ENCODE data around the gene SCARB1.

Gene SCARB1

DNA sequence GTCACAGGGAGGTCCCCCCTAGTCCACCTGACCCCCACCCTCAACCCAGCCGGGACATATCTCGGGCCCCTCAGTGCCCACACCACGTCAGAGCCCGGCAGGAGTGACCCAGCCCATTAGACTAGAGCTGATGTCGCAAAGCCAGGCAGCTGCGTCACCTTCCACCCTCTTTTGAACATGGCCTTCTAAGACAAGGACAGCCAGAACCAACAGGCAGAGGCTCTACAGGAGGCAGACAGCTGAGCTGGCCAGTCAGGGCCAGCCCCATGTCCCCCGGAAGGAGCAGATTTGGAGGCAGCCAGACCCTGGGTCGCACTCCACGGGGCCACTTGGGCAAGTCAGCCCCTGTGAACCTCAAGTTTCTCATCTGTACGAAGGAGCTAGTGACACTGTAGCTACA is 44.1 kb downstream of the SCARB1 start:
- DNase-seq: no peak

DNA sequence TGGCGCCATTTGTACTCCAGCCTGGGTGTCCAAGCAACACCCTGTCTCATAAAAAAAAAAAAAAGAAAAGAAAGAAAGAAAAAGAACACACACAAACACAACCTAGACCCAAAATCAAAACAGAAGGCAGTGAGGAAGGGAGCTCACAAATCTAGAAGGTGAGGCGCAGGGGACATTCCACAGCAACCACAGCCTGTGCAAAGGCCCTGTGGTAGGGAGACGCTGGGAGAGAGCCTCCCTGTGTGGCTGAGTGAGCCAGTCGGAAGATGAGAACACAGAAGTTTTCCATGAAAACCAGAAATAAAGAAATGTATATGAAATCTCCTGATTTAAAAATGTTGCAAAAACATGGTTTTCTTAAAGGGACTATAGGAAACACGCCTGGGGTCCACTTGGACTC is 44.6 kb downstream of the SCARB1 start:
- DNase-seq: no peak

DNA sequence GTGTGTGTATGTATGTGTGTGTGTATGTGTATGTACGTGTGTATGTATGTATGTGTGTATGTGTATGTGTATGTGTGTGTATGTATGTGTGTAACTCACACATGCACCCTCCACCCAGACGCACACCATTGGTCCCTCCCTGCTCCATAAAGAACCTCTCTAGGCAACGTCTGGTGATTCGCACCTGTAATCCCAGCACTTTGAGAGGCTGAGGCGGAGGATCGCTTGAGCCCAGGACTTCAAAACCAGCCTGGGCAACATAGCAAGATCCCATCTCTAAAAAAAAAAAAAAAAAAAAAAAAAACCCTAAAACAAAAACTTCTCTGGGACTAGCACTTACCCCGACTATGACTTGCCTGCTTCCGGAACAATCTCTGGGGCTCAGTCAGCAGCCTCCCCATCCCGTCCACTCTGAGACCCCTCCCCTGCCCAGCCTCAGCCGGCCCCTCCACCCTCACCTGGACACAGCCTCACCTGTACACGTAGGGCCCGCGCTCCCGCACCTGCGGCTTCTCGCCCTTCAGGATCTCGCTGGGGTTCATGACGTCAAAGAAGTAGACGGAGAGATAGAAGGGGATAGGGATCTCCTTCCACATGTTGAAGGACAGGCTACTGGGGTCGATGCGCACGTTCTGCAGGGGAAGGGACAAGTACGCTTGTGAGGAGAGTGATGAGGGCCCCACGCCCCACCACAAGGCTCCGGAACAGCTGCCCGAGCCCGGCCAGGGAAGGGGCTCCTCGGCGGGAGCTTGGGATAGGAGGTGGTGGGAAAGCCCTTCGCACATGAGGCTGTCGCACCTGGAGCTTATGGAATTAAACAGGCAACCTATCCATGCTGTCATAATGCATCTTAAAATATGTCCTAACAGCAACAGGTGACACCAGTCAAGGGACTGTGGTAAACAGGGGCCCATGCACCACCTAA is 46.3 kb downstream of the SCARB1 start:
- DNase-seq: no peak

DNA sequence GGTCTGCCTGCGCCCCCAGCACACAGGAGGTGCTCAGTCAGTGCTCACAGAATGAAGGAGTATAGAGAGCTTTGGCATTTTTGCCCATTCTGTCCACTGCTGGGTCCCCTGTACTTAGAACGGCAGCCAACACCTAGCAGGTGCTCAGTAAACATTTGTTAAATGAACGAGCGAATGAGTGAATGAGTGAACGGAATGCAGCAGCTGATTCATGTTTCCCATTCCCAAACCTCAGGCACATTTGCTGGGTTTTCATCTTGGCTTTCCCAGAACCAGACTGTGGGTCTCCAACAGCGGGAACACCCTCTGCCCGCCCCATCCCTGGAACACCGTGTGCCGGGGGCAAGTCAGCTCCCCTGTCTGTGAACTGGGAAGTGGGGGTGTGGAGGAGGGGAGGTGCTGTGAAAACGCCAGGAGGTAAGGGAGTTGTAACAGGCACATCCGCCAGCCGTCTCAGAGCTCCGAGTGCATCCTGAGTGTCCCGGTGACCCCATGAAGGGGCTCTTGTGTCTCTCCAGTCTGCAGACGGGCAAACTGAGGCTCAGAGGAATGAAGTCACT is 47.3 kb downstream of the SCARB1 start:
- no peak for DNase-seq

DNA sequence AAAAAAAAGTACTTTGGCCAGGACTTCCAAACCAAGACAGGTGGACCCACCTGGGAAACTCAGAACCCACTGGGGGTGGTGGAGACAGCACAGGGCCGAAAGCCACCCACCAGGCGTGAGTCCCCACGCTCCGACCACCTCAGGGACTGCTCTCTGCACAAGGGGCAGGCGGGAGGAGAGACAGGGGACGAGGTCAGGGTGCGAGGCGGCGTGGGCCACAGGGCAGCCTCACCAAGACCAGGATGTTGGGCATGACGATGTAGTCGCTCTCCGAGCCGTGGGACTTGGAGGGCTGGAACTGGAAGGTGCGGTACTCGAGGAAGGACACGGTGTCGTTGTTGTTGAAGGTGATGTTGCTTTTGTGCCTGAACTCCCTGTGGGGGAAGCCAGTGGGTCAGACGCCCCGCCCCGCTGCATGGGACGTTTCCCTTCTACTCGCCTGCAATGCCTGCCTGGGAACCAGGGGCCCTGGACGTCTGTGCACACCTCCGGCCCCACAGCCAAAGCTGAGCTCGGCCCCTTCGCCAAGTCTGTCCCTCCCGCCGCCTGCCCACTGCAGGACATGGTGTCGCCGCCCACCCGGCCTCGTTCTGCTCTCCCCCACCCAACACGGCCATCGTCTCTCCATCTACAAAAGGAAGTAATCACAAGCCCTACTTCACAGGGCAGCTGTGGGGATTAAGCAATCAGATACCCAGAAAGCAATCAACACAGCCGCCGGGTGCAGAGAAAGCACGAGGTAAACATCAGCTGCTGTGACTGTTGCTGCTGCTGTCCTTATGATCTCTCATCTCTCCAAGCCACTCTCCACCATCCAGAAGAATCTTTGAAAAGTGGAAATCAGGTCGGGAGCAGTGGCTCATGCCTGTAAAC is 48.7 kb downstream of the SCARB1 start:
- DNase-seq: no peak

DNA sequence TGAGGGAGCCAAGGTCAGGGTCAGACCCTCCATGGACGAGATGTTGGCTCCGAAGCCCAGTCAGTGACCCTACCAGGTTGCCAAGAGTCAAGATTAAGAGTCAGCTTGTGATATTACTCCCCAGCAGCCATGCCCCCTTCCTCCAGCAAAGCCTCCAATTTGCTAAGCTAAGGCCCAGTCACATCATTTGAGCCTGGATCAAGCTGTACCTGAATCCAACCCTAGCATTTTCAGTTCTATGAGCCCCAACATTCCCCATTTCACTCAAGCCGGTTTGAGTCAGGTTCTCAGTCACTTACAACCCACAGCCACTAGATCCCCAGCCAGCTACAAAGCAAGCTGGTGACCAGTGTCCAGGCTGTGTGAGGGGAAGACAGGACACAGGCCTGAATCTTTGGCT is 49.9 kb downstream of the SCARB1 start:
- no peak for DNase-seq

DNA sequence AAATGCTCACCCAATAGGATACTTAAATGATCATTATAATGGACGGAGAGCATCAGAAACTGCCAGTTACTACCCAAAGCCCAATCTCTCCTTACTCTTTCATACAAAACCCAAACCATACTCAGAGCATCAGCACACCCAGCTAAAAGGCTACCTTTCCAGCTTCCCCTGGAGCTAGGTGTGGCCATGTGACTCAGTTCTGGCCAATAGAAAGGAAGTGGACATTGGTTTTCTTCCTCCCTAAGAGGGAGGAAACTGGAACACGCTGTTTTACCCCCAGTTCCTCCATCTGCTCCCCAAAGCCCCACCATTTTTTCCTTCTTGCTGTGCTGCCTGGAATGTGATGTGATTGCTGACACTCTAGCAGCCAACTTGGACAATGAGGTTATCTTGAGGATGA is 50.7 kb downstream of the SCARB1 start:
- DNase-seq: no peak

DNA sequence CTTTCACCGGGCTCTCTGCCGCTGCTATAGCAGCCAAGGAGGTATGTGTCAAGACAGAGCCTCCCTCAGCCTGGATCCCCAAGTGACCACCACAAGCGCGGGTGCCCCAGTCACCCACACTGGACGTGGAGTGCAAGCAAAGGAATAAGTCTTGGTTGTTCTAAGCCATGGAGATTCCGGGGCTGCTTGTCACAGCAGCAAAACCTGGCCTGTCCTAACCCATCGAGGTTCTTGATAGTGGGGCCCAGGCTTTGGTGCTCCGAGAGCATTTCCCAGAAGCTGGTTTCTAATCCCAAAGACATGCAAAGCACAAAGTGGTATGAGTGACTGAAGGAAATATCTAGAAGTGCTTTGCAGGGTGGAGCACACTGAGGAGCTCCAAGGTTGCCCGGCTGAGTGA is 51.3 kb downstream of the SCARB1 start:
- DNase-seq: no peak

DNA sequence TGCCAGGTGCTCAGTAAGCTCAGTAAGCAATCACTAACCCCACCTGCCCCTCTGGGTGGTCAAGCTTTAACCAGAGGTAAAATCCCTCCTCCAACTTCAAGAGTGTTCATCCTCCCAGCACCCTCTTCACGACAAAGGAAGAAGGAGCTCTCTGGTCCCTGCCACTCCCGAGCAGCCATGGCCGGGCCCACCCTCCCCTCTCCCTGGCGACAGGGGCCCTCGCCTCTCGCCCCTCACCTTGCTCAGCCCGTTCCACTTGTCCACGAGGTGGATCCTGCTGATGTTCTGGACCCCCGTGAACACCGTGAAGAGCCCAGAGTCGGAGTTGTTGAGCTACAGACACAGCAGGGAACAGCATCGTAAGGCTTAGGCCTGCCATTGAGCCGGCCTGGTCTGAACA is 52.0 kb downstream of the SCARB1 start:
- no peak for DNase-seq

DNA sequence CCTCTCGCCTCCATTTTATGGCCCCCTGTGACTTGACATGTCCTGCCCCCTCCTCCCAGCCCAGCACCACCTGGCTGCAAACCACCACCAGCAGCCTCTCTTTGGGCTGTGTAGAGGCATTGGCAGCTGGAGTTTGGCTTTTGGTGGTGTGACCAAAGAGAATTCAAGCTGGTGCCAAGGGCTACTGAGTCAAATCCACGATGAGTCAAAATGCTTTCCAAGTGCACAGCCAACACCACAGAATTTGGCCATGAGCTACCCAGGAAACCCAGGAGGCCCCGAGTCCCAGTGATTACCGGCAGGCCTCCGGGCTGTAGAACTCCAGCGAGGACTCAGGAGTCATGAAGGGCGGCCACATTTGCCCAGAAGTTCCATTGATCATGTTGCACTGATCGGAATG is 53.8 kb downstream of the SCARB1 start:
- no peak for DNase-seq

DNA sequence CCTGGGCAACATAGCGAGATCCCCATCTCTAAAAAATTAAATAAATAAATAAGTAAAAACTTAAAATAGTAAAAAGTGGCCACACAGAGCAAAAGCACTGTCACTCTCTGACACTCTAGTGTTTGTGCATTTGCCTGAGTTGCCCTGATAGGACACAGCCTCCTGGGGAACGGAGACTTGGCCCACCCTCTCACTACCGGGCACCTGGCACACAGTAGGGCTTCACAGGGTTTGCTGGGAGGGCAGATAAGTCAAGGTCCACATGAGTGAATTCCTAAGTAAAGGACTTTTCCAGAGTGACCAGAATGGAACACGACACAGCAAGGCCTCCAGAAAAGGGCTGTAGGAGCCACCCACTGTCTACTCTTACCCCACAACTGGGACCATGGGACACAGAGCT is 54.3 kb downstream of the SCARB1 start:
- no peak for DNase-seq

DNA sequence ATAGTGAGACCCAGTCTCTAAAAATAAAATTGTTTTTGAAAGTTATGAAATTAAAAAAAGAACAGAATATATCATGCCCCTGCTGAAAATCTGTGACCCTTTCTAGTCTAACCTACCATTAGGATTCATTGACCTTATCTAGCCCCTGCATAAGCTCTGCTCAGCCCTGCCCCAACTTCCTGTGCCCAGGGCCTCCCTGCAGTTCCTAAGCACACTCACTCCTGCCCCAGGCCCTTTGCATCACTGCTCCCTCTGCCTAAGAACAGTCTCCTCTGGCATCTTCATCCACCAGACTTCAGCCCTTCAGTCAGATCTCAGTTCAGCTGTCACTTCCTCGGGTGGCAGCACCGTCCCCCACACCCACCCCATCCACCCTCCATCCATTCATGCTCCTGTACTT is 55.4 kb downstream of the SCARB1 start:
- DNase-seq: no peak

DNA sequence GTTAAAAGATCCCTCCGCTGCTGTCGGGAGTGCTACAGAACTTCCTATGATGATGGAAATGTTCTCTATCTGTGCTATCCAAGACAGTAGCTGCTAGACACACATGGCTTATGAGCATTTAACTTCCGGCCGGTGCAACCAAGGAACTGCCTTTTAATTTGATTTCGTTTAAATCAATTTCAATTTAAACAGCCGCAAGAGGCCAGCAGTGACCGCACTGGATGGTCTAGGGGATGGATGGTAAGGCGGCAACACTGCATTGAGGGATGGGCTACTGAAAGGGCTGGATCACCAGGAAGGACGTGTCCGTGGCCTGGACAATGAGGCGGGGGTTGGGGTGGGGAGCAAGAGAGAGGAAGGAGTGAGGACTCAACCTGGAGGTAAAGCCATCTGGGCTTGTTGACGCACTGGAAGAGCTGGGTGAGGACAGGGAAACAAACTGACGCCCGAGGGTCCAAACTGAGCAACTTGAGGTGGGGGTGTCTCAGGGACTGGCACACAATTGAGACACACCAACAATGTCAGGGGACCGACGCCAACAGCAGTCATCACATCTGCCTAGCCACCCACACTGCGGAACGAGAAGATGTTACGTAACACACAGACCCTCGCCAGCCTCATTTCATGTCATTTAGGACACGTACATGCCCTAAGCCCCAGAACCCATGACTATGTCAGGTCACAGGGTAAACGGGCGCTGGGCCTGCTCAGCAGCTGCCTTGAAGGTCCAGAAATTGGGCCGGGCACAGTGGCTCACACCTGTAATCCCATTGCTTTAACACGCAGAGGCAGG is 57.6 kb downstream of the SCARB1 start:
- no peak for DNase-seq

DNA sequence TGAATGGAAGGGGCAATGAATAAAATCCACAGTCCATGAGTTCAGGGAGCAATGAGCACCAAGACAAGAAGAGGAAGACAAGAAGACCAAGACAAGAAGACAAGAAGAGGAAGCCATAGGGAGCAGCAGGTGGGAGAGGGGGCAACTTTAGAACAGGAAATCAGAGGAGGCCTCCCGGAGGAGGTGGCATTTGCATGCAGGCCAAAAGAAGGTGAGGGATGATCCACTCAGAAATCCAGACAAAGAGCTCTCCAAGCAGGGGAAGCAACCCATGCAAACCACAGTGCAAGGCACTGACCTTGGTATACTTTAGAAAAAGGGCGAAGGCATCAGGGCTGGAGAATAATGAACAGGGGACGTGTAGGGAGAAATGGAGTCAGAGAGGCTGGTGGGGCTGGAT is 58.6 kb downstream of the SCARB1 start:
- DNase-seq: no peak

DNA sequence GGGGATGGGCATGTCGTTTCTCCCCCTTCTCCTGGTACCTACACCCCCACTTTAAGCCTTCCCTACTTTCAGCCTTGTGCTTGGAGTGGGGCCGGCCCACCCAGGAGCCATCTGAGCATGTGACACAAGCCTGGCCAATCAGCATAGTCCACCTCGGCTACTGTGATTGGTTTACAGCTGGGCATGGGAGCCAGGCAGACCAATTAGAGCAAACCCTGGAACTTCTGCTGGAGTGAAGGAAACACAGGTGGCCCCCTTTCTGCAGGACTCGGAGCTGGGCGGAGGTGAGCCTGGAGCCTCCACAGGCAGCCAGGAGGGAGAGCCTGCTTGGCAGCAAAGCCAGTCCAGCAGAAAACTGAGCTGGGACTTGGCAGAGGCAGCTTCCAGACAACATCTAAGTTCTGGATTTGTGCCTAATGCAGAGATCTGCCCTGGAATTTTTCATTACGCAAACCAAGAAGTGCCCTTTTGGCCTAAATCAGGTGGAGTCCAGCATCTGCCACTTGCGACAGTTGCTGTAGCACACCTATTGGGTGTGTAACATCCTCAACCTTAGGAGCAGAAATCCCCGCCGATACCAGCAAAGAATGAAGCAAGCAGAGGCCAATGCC is 59.5 kb downstream of the SCARB1 start:
- peak; percentile 19 for DNase-seq

DNA sequence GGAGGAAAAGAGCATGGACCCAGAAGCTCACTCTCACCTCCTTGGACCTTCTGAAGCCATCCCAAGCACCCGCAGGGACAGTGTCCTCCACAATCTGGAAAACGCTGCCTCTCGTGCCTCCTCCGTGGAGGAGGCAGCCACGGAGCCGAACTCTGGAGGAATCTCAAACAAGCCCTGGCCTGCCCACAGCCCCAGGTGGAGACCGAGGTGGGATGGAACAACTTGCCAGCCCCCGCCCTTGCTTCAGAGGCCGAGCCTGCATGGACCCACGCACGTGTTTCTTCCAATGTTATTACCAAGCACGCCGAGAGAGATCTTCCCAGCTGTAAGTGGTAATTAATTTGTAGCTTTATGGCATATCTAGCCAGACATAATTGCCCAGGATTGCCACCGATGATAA is 61.3 kb downstream of the SCARB1 start:
- no peak for DNase-seq

DNA sequence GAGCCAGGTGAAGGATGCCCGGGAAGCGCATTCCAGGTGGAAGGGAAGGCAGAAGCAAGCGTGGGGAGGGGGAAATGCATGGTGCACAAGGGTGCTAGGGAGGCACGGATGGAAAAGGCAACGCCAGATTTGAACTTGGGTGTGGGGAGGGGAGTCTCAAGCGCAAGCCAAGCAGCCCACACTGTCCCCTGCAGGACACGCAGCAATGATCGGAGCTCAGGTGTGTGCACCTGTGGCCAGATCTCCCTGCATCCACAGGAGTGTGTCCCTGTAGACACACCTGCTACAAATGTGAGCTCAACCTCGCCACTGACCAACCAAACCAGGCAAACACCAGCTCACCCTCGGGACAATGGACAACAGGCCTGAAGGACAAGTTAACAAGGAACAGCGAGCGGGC is 63.2 kb downstream of the SCARB1 start:
- DNase-seq: no peak

DNA sequence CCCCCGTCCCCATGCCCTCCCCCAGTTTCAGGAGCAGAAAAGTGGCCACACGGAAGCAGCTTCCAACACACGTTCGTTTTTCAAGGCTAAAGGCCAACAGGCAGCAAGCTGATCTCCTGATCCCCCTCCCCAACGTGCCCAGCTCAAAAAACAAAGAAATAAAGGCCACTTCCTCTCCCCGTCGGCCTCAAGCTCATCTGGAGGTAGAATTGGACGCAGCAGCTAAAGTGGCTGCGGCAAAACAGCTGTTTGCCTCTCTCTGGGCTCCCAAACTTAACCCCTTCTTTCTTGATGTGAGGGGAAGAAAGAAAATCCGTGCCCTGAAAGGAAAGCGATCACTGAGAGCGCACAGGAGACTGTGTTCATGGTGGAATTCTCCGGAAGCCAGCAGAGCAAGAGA is 66.3 kb downstream of the SCARB1 start:
- DNase-seq: no peak

DNA sequence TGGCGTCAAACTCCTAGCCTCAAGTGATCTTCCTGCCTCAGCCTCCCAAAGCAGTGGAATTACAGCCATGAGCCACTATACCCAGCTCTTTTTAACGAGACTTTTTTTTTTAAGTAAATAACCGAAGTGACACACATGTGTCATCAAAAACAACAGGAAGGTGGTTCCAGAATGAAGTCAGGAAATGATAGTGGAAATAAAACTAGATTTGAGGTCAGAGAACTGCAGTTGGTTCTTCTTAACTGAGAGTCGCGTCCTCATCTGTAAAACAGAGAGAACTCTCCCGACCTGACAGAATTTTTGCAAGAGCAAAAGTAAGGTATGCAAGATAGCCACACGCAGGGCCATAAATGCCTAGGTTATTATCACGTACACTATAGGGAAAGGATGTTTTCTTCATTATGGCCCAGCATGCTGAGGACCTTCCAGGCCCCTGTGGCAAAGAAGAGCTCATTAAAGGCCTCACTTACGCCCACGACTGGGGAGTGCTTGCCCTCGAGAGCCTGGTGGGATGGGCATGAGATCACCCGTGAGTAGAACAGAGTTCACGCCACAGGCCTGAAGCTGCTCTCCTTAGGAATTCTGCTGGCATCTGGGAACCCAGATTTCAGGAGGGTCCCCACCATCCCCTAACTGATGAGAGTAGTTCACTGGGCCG is 67.2 kb downstream of the SCARB1 start:
- DNase-seq: no peak

DNA sequence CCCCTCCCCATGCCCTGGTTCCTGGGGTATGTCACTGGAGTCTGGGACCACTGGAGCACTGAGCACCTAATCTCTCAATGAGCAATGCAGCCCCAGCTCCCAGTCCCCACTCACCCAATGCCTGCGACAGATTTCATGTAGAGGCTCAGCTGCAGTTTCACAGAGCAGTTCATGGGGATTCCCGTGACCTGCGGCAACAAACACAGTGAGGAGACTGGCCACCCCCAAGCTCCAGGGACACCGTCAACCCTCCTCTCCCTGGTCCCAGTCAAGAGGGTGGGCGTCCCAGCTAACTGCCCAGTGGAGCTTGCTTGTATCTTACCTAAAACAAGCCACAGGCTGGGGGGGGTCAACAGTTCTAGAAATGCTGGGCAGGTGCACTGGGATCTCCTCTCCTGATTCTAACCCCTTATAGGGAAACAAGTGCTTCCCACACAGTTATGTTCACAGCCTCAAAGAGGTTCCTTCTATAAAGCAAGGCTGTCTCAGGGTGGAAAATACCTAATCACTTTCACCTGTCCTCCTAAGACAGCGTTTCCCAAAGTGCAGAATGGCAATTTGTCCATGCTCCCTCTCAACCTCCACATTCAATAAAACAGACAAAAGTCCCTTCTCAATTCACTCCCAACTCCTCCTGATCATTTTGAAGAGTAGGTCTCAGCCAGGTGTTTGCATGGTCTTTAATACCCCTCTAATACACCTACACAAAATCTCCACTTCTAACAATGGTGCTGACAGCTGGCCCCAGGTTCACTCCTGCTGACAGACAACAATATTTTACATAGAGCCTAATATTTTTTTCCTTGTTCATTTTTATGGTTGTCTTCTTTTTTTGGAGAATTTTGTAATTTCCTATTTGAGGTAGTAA is 68.3 kb downstream of the SCARB1 start:
- DNase-seq: no peak

DNA sequence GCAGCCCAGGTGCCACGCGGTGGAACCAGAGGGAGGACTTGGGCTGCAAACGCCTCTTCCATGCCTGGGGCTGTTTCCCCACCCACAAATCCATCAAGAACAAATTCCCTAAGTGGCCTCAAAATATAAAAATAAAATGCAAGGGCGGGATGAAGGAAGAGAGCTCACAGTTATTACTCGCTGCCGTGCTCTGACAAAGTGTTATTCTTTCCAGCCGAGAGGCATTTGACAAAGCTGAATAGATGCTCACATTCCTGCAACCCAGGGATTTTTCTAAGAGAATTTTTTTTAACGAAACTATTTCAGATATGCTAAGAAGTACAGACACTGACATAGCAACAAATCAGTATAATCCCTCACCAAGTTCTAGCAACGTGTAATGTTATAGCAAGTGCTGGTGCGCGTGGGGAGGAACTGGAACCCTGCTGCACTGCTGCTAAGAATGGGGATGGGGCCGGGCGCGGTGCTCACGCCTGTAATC is 70.7 kb downstream of the SCARB1 start:
- no peak for DNase-seq
